Esophagus muscularis mucosa (tissue), 3 donors: Measurements from ENCODE around the gene NOS3.

ENCODE experiments used
- EP300 ChIP-seq: sonication (generic); formaldehyde crosslinking; IDR thresholded peaks from one replicate; pipeline ENCODE4 v1.6.1; 2017; ENCODE audit warnings: antibody characterized with exemption
- TF ChIP-seq, protein P1 (sequence below), 3 experiments: fragments of 200-600 bp in 2 of 3; fragments of 450-650 bp in 1 of 3; sonication (generic) in 2 of 3; IDR thresholded peaks; one replicate each; pipeline ENCODE4 v1.5.1; 2017 to 2019; ENCODE audit warnings: antibody characterized with exemption in 3 of 3, mild to moderate bottlenecking in 2 of 3, moderate library complexity in 1 of 3

GRCh38 chr7:151043959-151044358 is 53.1 kb downstream of the NOS3 start:
- TF ChIP-seq, protein P1, sequence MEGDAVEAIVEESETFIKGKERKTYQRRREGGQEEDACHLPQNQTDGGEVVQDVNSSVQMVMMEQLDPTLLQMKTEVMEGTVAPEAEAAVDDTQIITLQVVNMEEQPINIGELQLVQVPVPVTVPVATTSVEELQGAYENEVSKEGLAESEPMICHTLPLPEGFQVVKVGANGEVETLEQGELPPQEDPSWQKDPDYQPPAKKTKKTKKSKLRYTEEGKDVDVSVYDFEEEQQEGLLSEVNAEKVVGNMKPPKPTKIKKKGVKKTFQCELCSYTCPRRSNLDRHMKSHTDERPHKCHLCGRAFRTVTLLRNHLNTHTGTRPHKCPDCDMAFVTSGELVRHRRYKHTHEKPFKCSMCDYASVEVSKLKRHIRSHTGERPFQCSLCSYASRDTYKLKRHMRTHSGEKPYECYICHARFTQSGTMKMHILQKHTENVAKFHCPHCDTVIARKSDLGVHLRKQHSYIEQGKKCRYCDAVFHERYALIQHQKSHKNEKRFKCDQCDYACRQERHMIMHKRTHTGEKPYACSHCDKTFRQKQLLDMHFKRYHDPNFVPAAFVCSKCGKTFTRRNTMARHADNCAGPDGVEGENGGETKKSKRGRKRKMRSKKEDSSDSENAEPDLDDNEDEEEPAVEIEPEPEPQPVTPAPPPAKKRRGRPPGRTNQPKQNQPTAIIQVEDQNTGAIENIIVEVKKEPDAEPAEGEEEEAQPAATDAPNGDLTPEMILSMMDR (IDR thresholded peaks at IDR 0.05) = no peak
- no peak for TF ChIP-seq EP300
